Upper lobe of left lung (tissue), 6 donors: ENCODE results near the gene NT5E. TPM values are rescaled to one million over a fixed set of nuclear protein-coding genes. Genes with fewer than 3 reads are reported as not detected.

Experiments
- ATAC-seq, 2 donors: fragments of 200-7000 bp; cut with Tn5 transposase; one replicate each; pipeline ENCODE4 v1.9.1; 2022; ENCODE audit warnings: mild to moderate bottlenecking in 2 of 2, moderate library complexity in 2 of 2; ENCODE audit not compliant: low FRiP score in 2 of 2
- DNase-seq, 2 donors: peaks; one replicate each; pipeline ENCODE4 v3.0.0-alpha.2; 2019 to 2020
- H3K27ac ChIP-seq, 4 donors: fragments of 200-600 bp; sonication (generic); one replicate each; pipeline ENCODE4 v1.5.1; 2016 to 2019
- H3K27me3 ChIP-seq, 4 donors: fragments of 200-600 bp; sonication (generic); one replicate each; pipeline ENCODE4 v1.5.1; 2017 to 2019
- H3K36me3 ChIP-seq, 4 donors: fragments of 200-600 bp; sonication (generic); one replicate each; pipeline ENCODE4 v1.5.1; 2016 to 2019
- H3K4me1 ChIP-seq, 4 donors: fragments of 200-600 bp; sonication (generic); one replicate each; pipeline ENCODE4 v1.5.1; 2018 to 2019
- H3K4me3 ChIP-seq, 4 donors: fragments of 200-600 bp; sonication (generic); one replicate each; pipeline ENCODE4 v1.5.1; 2017 to 2019; ENCODE audit warnings: mild to moderate bottlenecking in 2 of 4, moderate library complexity in 1 of 4
- H3K9me3 ChIP-seq, 4 donors: fragments of 200-600 bp; sonication (generic); one replicate each; pipeline ENCODE4 v1.5.1; 2018 to 2019
- CTCF ChIP-seq, 6 experiments: fragments of 450-650 bp in 4 of 6; fragments of 200-600 bp in 2 of 6; sonication (generic) in 2 of 6; IDR thresholded peaks; one replicate each; pipeline ENCODE4 v1.5.1; 2016 to 2019; ENCODE audit warnings: antibody characterized with exemption in 6 of 6
- EP300 ChIP-seq, 4 donors: sonication (generic); formaldehyde crosslinking; IDR thresholded peaks; one replicate each; pipeline ENCODE4 v1.5.1; 2017; ENCODE audit warnings: antibody characterized with exemption in 4 of 4, control low read depth in 2 of 4
- POLR2A ChIP-seq, 4 donors: fragments of 450-650 bp; IDR thresholded peaks; one replicate each; pipeline ENCODE4 v1.5.1; 2016 to 2017; ENCODE audit warnings: antibody characterized with exemption in 4 of 4, mild to moderate bottlenecking in 2 of 4
- POLR2AphosphoS5 ChIP-seq, 2 donors: sonication (generic); formaldehyde crosslinking; IDR thresholded peaks; one replicate each; pipeline ENCODE4 v1.5.1; 2017; ENCODE audit warnings: antibody characterized with exemption in 2 of 2
- WGBS, 2 donors: methylation state at CpG; one replicate each; pipeline ENCODE4 v1.1.5; 2017 to 2018; 5-methylcytosine and 5-hydroxymethylcytosine counted together
- total RNA-seq, 6 donors: library from RNA; depleted of rRNA in 4 of 6; stranded (reverse); fragments of >200 nt in 4 of 6; gene quantifications; one replicate each; pipeline versions ENCODE4 v1.1.0 to v1.2.1, GENCODE V29; 2016 to 2021
- donor health status: DM: no; HTN: no; CAD: no; lungs with moderate emphysema.
- donor health status: DM: no; HTN: yes; CAD: no; lungs with severe emphysema.

Gene NT5E
- total RNA-seq, 6 donors from 2014 or later, result 1.4 to 17.8 (median 9.6) TPM

- WGBS, 2 donors, result 57 to 60% methylated on average over 2 of the region's 2 CpGs
- TF ChIP-seq CTCF (IDR thresholded peaks at IDR 0.05), result no peak
- no peak for TF ChIP-seq EP300 (IDR thresholded peaks at IDR 0.05)
- TF ChIP-seq POLR2A (IDR thresholded peaks at IDR 0.05), result no peak
- TF ChIP-seq POLR2AphosphoS5 (IDR thresholded peaks at IDR 0.05), result no peak
- ATAC-seq (peak in 1 of 2 donors; percentile 5), DNase-seq (no peak)
- Histone ChIP-seq H3K4me3 (no peak overlapping the region), H3K27me3 (no peaks in the 10 kb centered on the region), H3K27ac (peak overlapping the region in 1 of 4 donors; percentile 31), H3K36me3 (no peaks in the 10 kb centered on the region), H3K9me3 (no peaks in the 10 kb centered on the region), H3K4me1 (peaks cover 10 to 29% (median 20%) of the 10 kb centered on the region in 4 donors)
Measured at GRCh38 chr6:85405853-85406198, 44.1 kb upstream of the NT5E start.

DNA sequence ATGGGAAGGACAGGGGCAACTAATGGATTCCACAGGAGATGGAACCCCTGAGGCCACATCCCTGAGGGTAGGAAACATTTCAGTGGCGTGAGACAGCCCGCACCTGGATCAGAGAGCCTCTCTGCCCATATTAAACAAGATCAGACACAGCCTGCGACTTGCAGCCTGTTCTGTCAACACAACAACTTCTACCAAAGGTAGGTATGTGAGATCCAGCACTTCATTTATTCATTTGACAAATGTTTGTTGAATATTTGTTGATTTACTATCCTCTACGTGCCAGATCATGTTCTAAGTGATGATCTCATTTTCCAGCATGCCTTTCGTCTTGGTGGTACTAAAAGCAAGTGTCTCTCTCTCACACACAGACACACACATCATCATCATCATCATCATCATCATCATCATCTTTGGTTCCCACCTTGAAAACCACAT is 43.2 kb upstream of the NT5E start:
- H3K9me3 ChIP-seq, result no peaks in the 10 kb centered on the region
- no peak for ATAC-seq
- no peak overlapping the region for H3K27ac ChIP-seq
- no peak for DNase-seq
- WGBS, 2 donors, result 79 to 90% methylated on average over 5 of the region's 5 CpGs
- H3K27me3 ChIP-seq, result no peaks in the 10 kb centered on the region
- peaks cover 10 to 28% (median 18%) of the 10 kb centered on the region in 4 donors for H3K4me1 ChIP-seq
- TF ChIP-seq POLR2AphosphoS5 (IDR thresholded peaks at IDR 0.05) (no peak), POLR2A (IDR thresholded peaks at IDR 0.05) (no peak)
- H3K4me3 ChIP-seq, result no peak overlapping the region
- no peaks in the 10 kb centered on the region for H3K36me3 ChIP-seq

DNA sequence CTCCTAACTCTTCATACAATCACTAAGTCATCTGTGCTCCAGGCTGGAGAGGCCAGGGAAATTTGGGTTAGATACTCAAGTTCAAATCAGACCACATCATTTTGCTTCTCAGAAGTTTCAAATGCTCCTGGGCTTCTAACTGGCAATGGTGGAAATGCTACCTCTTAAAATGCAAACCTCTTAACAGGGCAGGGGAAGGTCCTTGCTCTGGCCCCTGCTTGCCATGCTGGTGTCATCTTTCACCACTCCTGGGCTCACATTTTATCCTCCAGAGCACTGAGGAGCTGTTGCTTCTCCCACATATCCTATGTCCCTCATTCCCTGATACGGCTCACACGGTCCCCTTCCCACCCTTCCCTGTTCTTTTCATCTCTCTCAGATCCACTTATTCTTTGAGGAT is 41.8 kb upstream of the NT5E start:
- Histone ChIP-seq H3K4me1 (peaks cover 8 to 27% (median 13%) of the 10 kb centered on the region in 4 donors), H3K4me3 (no peak overlapping the region), H3K27ac (no peak overlapping the region), H3K27me3 (no peaks in the 10 kb centered on the region), H3K36me3 (no peaks in the 10 kb centered on the region), H3K9me3 (no peaks in the 10 kb centered on the region)
- DNase-seq (no peak), ATAC-seq (no peak)
- 79 to 88% methylated on average over 2 of the region's 2 CpGs for WGBS, 2 donors
- TF ChIP-seq POLR2AphosphoS5 (IDR thresholded peaks at IDR 0.05) (no peak), POLR2A (IDR thresholded peaks at IDR 0.05) (no peak), CTCF (IDR thresholded peaks at IDR 0.05) (no peak), EP300 (IDR thresholded peaks at IDR 0.05) (no peak)

DNA sequence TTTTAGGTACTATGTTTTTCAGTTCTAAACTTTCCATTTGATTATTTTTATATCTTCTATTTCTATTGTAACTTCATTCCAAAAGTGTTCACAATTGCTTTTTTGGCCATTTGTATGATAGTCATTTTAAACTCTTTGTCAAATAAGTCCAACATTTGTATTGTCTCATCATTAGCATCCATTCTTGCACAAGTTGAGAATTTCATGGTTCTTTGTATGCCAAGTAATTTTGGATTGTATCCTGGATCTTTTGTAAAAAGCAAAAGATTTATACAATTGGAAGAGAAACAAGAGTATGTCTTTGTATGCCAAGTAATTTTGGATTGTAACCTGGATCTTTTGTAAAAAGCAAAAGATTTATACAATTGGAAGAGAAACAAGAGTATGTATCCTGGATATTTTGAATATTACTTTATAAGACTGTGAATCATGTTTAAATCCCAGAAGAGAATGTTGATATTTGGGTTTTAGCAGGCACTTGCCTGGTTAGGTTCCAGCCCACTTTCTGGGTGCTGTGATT is 36.9 kb upstream of the NT5E start:
- Histone ChIP-seq H3K27ac (no peak overlapping the region), H3K36me3 (no peaks in the 10 kb centered on the region), H3K4me3 (no peak overlapping the region), H3K27me3 (no peaks in the 10 kb centered on the region), H3K4me1 (no peaks in the 10 kb centered on the region), H3K9me3 (no peaks in the 10 kb centered on the region)
- no peak for DNase-seq
- ATAC-seq, result no peak
- no peak for TF ChIP-seq CTCF (IDR thresholded peaks at IDR 0.05)
- no peak for TF ChIP-seq POLR2AphosphoS5 (IDR thresholded peaks at IDR 0.05)
- TF ChIP-seq EP300 (IDR thresholded peaks at IDR 0.05), result no peak
- TF ChIP-seq POLR2A (IDR thresholded peaks at IDR 0.05), result no peak

- H3K4me1 ChIP-seq, result no peaks in the 10 kb centered on the region
- no peak for ATAC-seq
- H3K36me3 ChIP-seq, result no peaks in the 10 kb centered on the region
- H3K27ac ChIP-seq, result no peak overlapping the region
- no peak for DNase-seq
- WGBS, 2 donors, result 86 to 90% methylated on average over 1 of the region's 1 CpG
- H3K27me3 ChIP-seq, result no peaks in the 10 kb centered on the region
- H3K9me3 ChIP-seq, result no peaks in the 10 kb centered on the region
- H3K4me3 ChIP-seq, result no peak overlapping the region
- no peak for TF ChIP-seq CTCF (IDR thresholded peaks at IDR 0.05)
- TF ChIP-seq POLR2A (IDR thresholded peaks at IDR 0.05), result no peak
Measured at GRCh38 chr6:85416049-85416448, 33.8 kb upstream of the NT5E start.
